C4-2B (cell line): ENCODE data around the gene IFNA2.
"Not testable (repeated sequence)": the region's sequence is repeated elsewhere in the genome, so short reads cannot be mapped to it uniquely, and the experiment has no call there.

Source experiments
- H3K27ac ChIP-seq: fragments of 450-650 bp; 2 replicates; pipeline ENCODE4 v1.5.1; 2017
- ZFX ChIP-seq: fragments of 450-650 bp; IDR thresholded peaks from 2 replicates; pipeline ENCODE4 v1.6.1; 2017
- TF ChIP-seq, protein P1 (sequence below): fragments of 450-650 bp; conservative IDR thresholded peaks from 2 replicates; pipeline ENCODE4 v1.5.1; 2017; ENCODE audit warnings: mild to moderate bottlenecking

The IFNA2 gene

DNA sequence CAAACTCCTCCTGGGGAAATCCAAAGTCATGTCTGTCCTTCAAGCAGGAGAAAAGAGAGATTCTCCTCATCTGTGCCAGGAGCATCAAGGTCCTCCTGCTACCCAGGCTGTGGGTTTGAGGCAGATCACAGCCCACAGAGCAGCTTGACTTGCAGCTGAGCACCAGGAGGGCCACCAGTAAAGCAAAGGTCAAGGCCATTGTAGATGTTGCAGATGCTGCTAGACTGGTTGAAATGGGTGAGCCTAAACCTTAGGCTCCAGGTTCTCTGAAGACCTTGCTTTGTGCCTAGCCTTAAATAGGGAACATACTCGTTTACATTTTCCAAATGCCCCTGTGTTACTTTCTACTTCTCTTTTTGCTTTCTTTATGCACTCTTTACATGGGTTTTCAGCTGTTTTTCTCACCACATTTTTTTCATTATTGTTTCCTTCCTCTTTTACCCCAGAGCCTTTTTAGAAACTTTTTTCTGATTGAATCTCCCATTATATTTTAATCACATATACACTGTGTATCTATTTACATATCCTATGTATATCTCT is at the start of gene IFNA2:
Gene IFNA2, minus strand, starts transcription at position 268 of the 540 bp plus-strand sequence. Its CDS starts 69 bp downstream, at position 199.
- TF ChIP-seq ZFX: no peak
- no peak within 1 kb of the TSS for H3K27ac ChIP-seq

DNA sequence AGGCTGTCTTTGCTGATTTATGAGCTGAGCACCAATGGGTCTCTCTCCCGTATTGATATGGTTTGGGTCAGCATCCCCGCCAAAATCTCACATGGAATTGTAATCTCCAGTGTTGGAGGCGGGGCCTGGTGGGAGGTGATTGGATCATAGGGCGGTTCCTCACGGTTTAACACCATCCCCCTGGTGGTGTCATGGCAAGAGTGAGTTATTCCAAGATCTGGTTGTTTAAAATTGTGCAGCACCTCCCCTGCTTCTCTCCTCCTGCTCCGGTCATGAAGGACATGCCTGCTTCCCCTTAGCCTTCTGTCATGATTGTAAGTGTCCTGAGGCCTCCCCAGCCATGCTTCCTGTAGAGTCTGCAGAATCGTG is 49.8 kb upstream of the IFNA2 start:
- H3K27ac ChIP-seq: not testable (repeated sequence)

DNA sequence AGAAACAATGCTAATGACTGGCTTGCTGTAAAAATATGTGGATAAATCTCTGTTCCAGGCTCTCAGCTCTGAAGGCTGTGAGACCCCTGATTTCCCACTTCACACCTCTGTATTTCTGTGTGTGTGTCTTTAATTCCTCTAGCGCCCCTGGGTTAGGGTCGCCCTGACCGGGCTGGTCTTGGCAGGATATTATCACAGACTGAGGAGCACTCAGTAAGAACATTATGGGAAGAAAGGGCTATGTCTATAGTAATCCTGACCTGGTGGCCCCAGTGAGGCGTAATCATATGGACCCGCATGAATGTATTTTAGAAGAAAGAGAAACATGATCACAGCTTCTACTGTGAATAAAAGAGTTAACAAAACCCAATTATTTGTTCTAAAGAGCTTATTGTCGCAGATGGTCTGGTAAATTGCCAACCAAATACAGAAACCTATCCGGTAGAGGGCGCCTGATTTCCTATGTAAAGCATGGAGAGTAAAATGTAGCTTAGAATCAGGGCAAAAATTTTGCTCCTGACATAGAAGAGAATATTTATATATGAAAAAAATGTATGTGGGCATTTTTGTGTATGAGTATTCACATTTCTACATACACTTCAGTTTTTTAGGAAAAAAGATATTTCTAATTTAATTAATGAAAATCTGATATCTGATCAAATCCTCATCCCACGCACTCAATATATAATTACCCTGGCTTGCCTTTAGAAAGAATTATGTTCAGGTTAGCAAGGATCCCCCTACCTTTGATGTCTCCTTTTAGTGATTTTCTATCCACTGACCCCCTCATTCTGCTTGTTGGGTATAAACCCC is 49.2 kb upstream of the IFNA2 start:
- TF ChIP-seq ZFX: no peak
- TF ChIP-seq, protein P1, sequence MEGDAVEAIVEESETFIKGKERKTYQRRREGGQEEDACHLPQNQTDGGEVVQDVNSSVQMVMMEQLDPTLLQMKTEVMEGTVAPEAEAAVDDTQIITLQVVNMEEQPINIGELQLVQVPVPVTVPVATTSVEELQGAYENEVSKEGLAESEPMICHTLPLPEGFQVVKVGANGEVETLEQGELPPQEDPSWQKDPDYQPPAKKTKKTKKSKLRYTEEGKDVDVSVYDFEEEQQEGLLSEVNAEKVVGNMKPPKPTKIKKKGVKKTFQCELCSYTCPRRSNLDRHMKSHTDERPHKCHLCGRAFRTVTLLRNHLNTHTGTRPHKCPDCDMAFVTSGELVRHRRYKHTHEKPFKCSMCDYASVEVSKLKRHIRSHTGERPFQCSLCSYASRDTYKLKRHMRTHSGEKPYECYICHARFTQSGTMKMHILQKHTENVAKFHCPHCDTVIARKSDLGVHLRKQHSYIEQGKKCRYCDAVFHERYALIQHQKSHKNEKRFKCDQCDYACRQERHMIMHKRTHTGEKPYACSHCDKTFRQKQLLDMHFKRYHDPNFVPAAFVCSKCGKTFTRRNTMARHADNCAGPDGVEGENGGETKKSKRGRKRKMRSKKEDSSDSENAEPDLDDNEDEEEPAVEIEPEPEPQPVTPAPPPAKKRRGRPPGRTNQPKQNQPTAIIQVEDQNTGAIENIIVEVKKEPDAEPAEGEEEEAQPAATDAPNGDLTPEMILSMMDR: peak; percentile 85
- H3K27ac ChIP-seq: no peak overlapping the region

DNA sequence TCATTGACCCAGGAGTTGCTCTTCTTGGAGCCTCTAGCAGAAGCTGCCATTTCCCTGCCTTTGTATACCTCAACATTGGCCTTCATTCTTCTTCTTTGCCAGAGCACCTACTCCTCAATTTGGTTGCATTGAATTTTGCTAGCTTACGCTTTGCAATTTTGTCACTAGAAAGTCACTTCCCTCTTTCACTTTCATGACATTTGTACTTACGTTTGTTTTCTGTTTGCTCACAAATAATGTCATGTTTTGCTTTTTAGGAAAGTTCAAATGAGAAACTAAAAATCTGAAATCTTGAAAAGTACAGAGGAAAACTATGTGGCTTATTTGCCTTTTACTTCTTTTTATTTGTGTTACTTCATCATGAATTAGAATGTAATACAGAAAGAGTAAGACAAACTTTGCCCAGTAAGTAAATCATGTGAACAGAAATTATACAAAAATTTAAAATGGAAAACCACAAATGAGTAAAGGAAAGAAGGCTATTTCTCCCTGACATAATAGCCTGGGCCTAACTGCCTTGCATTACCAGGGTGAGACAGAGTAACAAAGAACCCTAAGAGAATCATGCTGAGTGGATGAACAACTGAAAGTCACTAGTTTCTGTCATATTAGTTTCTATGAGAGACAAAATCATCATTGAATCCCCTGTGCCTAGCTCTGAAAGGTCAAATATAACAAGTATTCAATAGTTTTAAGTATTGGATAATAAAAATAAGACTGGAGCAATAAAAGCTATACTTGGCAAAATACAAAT is 47.7 kb upstream of the IFNA2 start:
- no peak overlapping the region for H3K27ac ChIP-seq
- no peak for TF ChIP-seq ZFX
- TF ChIP-seq, protein P1: no peak

DNA sequence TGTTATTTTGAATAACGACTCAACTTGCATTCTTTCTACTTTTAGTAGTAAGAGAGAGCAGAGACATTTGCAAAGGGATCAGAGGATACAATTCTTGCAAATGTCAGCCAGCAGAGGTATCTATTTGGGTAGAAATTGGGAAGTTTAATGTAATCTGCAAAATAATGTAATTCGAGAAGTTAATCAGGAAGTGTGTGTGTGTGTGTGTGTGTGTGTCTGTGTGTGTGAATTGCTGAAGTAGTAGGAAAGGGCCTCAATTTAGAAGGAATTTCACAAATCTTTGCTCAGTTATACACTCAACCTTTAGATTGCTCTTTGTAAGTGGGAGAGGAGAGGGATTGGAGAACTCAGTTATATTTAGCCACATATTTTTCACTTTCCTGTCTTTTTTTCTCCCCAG is 44.0 kb upstream of the IFNA2 start:
- no peak overlapping the region for H3K27ac ChIP-seq
- TF ChIP-seq, protein P1: no peak
- TF ChIP-seq ZFX: no peak

DNA sequence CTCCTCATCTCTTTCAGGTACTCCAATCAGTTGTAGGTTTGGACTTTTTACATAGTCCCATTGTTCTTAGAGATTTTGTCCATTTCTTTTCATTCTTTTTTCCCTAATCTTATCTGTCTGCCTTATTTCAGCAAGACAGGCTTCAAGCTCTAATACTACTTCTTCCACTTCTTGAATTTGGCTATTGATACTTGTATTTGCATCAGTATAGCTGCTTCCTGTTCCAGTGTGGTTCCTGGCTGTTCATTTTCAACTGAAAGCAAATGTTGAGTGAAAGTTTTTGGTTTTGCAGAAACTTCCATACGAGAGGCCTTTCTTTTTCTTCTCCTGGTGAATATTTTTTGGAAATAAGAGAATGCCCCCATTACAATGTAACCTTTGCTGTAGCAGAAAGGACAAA is 43.0 kb upstream of the IFNA2 start:
- H3K27ac ChIP-seq: no peak overlapping the region
- TF ChIP-seq, protein P1: no peak
- TF ChIP-seq ZFX: no peak

DNA sequence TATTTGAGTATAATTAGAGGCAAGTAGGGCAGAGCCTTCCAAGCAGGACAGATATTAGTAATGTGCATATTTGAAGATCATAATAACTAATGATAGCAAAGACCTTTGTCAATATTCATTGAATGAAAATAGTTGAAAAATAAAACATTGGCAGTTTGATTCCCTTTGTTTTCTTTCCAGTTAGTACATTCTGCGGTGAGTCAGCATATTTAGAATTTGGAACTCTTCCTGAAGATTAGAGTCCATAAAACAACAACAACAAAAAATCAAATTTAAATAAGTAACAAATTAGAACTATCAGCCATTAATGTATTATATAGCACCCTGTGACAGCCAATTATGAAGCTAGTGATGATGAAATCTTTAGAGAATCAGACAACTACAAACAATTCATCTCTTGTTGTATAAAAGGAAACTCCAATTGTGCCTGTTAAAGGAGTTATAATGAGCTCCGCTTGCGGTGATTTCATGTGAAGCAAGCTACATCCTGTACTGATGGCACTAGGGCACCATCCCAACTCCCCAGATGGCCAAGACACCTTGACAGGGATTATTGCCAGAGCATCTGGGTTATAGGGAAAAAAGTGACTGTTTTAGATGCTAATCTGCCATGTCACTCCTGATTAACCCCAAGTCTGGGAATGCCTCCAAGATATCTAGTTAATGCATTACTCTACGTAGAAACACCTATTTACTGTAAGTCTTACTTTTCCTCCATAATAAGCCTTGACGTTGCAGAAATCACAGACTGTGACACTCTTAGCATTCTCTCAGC is 30.5 kb upstream of the IFNA2 start:
- TF ChIP-seq ZFX: no peak
- TF ChIP-seq, protein P1: no peak
- H3K27ac ChIP-seq: no peak overlapping the region; the same call in 1 of the 2 replicates
